Measurements from ENCODE around the gene PIANP.
"Not testable (repeated sequence)": the region's sequence is repeated elsewhere in the genome, so short reads cannot be mapped to it uniquely, and the experiment has no call there.

Gene PIANP, protein sequence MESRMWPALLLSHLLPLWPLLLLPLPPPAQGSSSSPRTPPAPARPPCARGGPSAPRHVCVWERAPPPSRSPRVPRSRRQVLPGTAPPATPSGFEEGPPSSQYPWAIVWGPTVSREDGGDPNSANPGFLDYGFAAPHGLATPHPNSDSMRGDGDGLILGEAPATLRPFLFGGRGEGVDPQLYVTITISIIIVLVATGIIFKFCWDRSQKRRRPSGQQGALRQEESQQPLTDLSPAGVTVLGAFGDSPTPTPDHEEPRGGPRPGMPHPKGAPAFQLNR

GRCh38 chr12:6700646-6701051 is at the start of gene PIANP:
Gene PIANP (minus strand): TSS chr12:6700815. CDS start chr12:6698061, 2,754 bp downstream.
- TF ChIP-seq CTCF (IDR thresholded peaks at IDR 0.05; ENCODE audit: control insufficient read depth, extremely low read depth, insufficient read depth) = no peak
- no peak within 1 kb of the TSS for H3K4me3 ChIP-seq (ENCODE audit: low read depth, low read length)
- DNase-seq (ENCODE audit: low read depth) = no peak

DNA sequence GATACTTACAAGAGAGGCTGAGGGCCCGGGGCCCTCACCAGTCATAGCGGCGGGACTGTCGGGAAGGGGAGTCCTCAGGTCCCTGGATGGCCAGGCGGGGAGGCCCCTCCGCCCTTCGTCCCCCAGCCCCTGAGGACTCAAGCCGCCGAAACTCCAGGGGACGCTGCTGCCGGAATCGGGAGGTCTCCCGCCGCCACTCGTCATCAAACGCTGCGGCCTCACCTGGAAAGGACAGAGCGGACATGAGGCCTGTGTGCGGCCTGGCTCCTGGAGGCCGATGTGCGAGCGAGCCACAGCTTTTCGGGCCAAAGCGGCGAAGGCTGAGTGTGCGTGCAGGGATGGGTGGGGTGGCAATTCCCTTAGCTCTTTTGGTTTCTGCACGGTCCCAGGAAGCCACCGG is 48.1 kb upstream of the PIANP start:
- TF ChIP-seq CTCF (IDR thresholded peaks at IDR 0.05; ENCODE audit: control insufficient read depth, extremely low read depth, insufficient read depth) = no peak
- no peak overlapping the region for H3K4me3 ChIP-seq (ENCODE audit: low read depth, low read length)
- no peak for DNase-seq (ENCODE audit: low read depth)

DNA sequence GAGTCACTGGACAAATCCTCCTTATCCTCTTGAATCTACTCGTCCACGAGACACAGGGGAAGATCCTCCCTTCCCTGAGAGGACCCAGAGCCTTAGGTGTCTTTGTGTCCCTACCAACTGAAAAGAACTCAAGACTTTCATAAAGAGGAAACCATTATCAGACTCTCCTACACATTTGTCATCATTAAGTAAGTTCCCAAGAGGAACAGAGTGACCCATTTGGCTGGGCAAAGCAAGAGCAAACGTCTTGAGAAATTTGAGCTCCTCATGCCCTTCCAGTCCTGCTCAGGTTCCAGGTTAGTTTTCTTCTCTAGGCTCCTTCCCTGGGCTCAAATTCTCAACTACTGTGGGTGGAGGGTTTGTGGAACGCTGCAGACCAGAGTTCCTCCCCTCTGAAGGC is 46.6 kb upstream of the PIANP start:
- DNase-seq (ENCODE audit: low read depth) = no peak
- TF ChIP-seq CTCF (IDR thresholded peaks at IDR 0.05; ENCODE audit: control insufficient read depth, extremely low read depth, insufficient read depth) = no peak
- no peak overlapping the region for H3K4me3 ChIP-seq (ENCODE audit: low read depth, low read length)

- H3K4me3 ChIP-seq (ENCODE audit: low read depth, low read length) = no peak overlapping the region
- no peak for DNase-seq (ENCODE audit: low read depth)
- no peak for TF ChIP-seq CTCF (IDR thresholded peaks at IDR 0.05; ENCODE audit: control insufficient read depth, extremely low read depth, insufficient read depth)
Measured at GRCh38 chr12:6745741-6746525, 45.3 kb upstream of the PIANP start.

GRCh38 chr12:6743300-6743699 is 42.7 kb upstream of the PIANP start:
- not testable (repeated sequence) for H3K4me3 ChIP-seq (ENCODE audit: low read depth, low read length); DNase-seq (ENCODE audit: low read depth)

DNA sequence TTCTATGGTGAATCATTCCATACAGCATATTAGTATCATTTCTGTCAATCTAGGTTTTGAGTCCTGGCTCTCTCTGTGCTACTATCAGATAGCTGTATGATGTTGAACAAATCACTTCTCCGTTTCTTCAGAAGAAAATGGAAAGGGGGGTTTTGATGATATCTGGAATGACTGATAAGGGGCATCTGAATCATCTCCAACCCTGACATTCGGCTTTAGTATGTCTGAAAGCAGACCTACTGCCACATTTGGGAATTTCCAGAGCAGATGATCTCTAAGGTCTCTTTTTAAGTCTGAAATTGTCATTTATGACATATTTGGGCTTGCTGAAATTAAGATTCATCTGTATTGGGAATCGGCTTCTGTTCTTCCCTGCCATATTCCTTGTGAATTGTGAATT is 42.2 kb upstream of the PIANP start:
- TF ChIP-seq CTCF (IDR thresholded peaks at IDR 0.05; ENCODE audit: control insufficient read depth, extremely low read depth, insufficient read depth) = no peak
- DNase-seq (ENCODE audit: low read depth) = no peak
- no peak overlapping the region for H3K4me3 ChIP-seq (ENCODE audit: low read depth, low read length)

- H3K4me3 ChIP-seq (ENCODE audit: low read depth, low read length); DNase-seq (ENCODE audit: low read depth): not testable (repeated sequence)
Measured at GRCh38 chr12:6742080-6742479, 41.5 kb upstream of the PIANP start.

DNA sequence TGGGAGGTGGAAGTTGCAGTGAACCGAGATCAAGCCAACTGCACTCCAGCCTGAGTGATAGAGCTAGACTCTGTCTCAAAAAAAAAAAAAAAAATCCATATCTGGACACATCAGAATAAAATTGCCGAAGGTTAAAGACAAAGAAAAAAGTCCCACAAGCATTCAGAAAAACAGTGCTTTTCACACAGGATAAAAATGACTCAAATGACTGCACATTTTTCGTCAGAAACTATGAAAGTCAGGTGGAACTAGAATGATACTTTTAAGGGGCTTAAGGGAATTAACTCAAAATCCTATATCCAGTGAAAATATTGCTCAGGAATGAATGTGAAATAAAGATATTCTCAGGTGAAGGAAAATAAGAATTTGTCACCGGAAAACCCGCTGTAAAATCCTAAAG is 36.1 kb upstream of the PIANP start:
- TF ChIP-seq CTCF (IDR thresholded peaks at IDR 0.05; ENCODE audit: control insufficient read depth, extremely low read depth, insufficient read depth) = no peak
- no peak for DNase-seq (ENCODE audit: low read depth)
- H3K4me3 ChIP-seq (ENCODE audit: low read depth, low read length) = no peak overlapping the region

Measured in LNCaP clone FGC (cell line).